Gastroesophageal sphincter (tissue), 4 donors: ENCODE measurements around the gene ST6GALNAC6. TPM values are rescaled to one million over a fixed set of nuclear protein-coding genes. Genes with fewer than 3 reads are reported as not detected.
A peak's percentile ranks its signal among the peaks of the same experiment; 100 is the strongest.
"Not testable (repeated sequence)": the region's sequence is repeated elsewhere in the genome, so short reads cannot be mapped to it uniquely, and the experiment has no call there.

Experiments used
- ATAC-seq: fragments of 150-250 bp; one replicate; pipeline ENCODE4 v1.9.1; 2016; ENCODE audit warnings: mild to moderate bottlenecking, moderate library complexity
- H3K27ac ChIP-seq, 4 donors: fragments of 200-600 bp; sonication (generic) in 3 of 4; 1 replicate in 3 of 4; 2 replicates in 1 of 4; pipeline ENCODE4 v1.5.1; 2016 to 2019
- H3K27me3 ChIP-seq: fragments of 200-600 bp; sonication (generic); one replicate; pipeline ENCODE4 v1.5.1; 2019
- H3K36me3 ChIP-seq, 2 donors: fragments of 200-600 bp; sonication (generic); one replicate each; pipeline ENCODE4 v1.5.1; 2019; ENCODE audit warnings: control low read depth in 1 of 2
- H3K4me1 ChIP-seq, 3 donors: fragments of 200-600 bp; sonication (generic); 1 replicate in 2 of 3; 2 replicates in 1 of 3; pipeline ENCODE4 v1.5.1; 2016 to 2019; ENCODE audit warnings: control low read depth in 2 of 3
- H3K4me3 ChIP-seq, 2 donors: fragments of 200-600 bp; sonication (generic); one replicate each; pipeline ENCODE4 v1.5.1; 2019; ENCODE audit warnings: mild to moderate bottlenecking in 1 of 2, moderate library complexity in 1 of 2
- H3K9me3 ChIP-seq, 3 donors: fragments of 200-600 bp; sonication (generic); one replicate each; pipeline ENCODE4 v1.5.1; 2017 to 2019; ENCODE audit warnings: control low read depth in 2 of 3
- CTCF ChIP-seq, 4 experiments: fragments of 200-600 bp in 2 of 4; fragments of 450-650 bp in 2 of 4; sonication (generic) in 1 of 4; IDR thresholded peaks; one replicate each; pipeline ENCODE4 v1.5.1; 2017 to 2019; ENCODE audit warnings: antibody characterized with exemption in 4 of 4, mild to moderate bottlenecking in 2 of 4, moderate library complexity in 2 of 4
- EP300 ChIP-seq: sonication (generic); formaldehyde crosslinking; IDR thresholded peaks from one replicate; pipeline ENCODE4 v1.6.1; 2017; ENCODE audit warnings: antibody characterized with exemption, mild to moderate bottlenecking
- POLR2A ChIP-seq, 2 donors: fragments of 450-650 bp; IDR thresholded peaks; one replicate each; pipeline ENCODE4 v1.6.1; 2017; ENCODE audit warnings: antibody characterized with exemption in 2 of 2, mild to moderate bottlenecking in 2 of 2, moderate library complexity in 1 of 2
- POLR2AphosphoS5 ChIP-seq: sonication (generic); formaldehyde crosslinking; IDR thresholded peaks from one replicate; pipeline ENCODE4 v1.6.1; 2017; ENCODE audit warnings: antibody characterized with exemption
- WGBS, 2 donors: methylation state at CpG; one replicate each; pipeline ENCODE4 v1.1.5; 2018; ENCODE audit warnings: low coverage in 1 of 2; 5-methylcytosine and 5-hydroxymethylcytosine counted together
- total RNA-seq, 4 donors: library from RNA; depleted of rRNA; stranded (reverse); fragments of >200 nt; gene quantifications; one replicate each; pipeline ENCODE4 v1.1.0, GENCODE V29; 2016

ST6GALNAC6 gene
- total RNA-seq, 4 donors from 2014 or later, result 112 to 146 (median 132) TPM

- Histone ChIP-seq H3K36me3 (peaks cover 0 to 69% of the 10 kb centered on the region in 2 donors), H3K4me1 (peaks cover 0 to 30% (median 0%) of the 10 kb centered on the region in 3 donors), H3K4me3 (no peak overlapping the region), H3K9me3 (no peaks in the 10 kb centered on the region), H3K27me3 (no peaks in the 10 kb centered on the region), H3K27ac (peak overlapping the region in 3 of 4 donors; percentile 2 to 30 (median 3))
- no CpG with 5 or more reads among the region's 15 CpGs for WGBS, 2 donors
- TF ChIP-seq POLR2A (IDR thresholded peaks at IDR 0.05) (no peak), CTCF (IDR thresholded peaks at IDR 0.05) (no peak), EP300 (no peak), POLR2AphosphoS5 (no peak)
- ATAC-seq, result no peak
Measured at GRCh38 chr9:127884976-127885490, 14.4 kb downstream of the ST6GALNAC6 start.

DNA sequence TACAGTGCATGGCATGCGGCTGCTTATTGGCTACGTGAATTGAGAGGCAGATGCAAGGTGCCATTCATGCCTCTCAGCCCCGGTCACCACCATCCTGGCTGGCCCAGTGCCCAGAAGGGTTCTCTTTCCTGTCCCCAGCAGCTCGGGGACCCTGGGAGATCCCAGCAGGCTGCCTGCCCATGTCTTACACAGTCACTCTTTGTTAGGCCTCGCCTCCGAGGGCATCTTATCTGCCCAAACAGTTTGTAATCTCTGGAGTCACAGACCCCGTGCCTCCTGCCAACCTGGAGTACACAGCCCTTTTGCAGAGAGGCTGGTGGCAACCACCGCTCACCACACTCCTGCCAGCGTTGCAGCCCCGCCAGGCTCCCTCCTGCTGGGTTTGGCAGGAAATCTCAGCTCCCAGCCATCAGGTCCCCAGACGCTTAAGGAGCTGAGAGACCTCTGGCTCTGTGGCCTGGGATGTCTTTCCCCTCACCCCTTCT lies 14.9 kb downstream of the ST6GALNAC6 start:
- no peaks in the 10 kb centered on the region for H3K27me3 ChIP-seq
- H3K36me3 ChIP-seq, result peaks cover 0 to 64% of the 10 kb centered on the region in 2 donors
- peak overlapping the region in 3 of 4 donors; percentile 3 to 30 (median 26) for H3K27ac ChIP-seq
- H3K4me3 ChIP-seq, result no peak overlapping the region
- ATAC-seq, result no peak
- H3K9me3 ChIP-seq, result no peaks in the 10 kb centered on the region
- WGBS, 2 donors, result 63 to 64% methylated on average over 5 to 6 of the region's 11 CpGs
- H3K4me1 ChIP-seq, result peaks cover 0 to 30% (median 0%) of the 10 kb centered on the region in 3 donors
- TF ChIP-seq POLR2A (IDR thresholded peaks at IDR 0.05) (no peak), POLR2AphosphoS5 (no peak), EP300 (no peak), CTCF (IDR thresholded peaks at IDR 0.05) (no peak)

- Histone ChIP-seq H3K9me3 (no peaks in the 10 kb centered on the region), H3K36me3 (peaks cover 0 to 58% of the 10 kb centered on the region in 2 donors), H3K4me3 (no peak overlapping the region), H3K4me1 (peaks cover 0 to 30% (median 0%) of the 10 kb centered on the region in 3 donors), H3K27me3 (no peaks in the 10 kb centered on the region), H3K27ac (peak overlapping the region in 1 of 4 donors; percentile 26)
- ATAC-seq, result no peak
- TF ChIP-seq EP300, result no peak
- TF ChIP-seq POLR2A (IDR thresholded peaks at IDR 0.05), result no peak
- TF ChIP-seq CTCF (IDR thresholded peaks at IDR 0.05), result no peak
- TF ChIP-seq POLR2AphosphoS5, result no peak
- WGBS, 2 donors, result 82 to 92% methylated on average over 2 to 6 of the region's 7 CpGs
Measured at GRCh38 chr9:127883959-127884358, 15.4 kb downstream of the ST6GALNAC6 start.

DNA sequence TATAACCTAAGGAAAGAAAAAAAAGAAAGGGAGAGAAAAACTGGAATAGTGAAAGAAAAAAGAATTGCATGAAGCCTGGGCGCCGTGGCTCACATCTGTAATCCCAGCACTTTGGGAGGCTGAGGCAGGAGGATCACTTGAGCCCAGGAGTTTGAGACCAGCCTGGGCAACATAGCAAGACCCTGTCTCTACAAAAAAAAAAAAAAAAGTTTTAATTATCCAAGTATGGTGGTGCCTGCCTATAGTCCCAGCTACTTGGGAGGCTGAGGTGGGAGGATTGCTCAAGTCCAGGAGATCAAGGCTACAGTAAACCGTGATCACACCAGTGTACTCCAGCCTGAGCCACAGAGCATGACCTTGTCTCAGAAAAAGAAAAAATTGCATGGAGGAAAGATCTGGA lies 17.7 kb downstream of the ST6GALNAC6 start:
- not testable (repeated sequence) for H3K9me3 ChIP-seq, H3K27ac ChIP-seq, H3K4me3 ChIP-seq, H3K27me3 ChIP-seq, ATAC-seq
- WGBS, 2 donors, result 84 to 90% methylated on average over 2 to 3 of the region's 3 CpGs
- Histone ChIP-seq H3K4me1 (peaks cover 0 to 50% (median 11%) of the 10 kb centered on the region in 3 donors), H3K36me3 (peaks cover 0 to 36% of the 10 kb centered on the region in 2 donors)

- 72 to 83% methylated on average over 7 to 8 of the region's 8 CpGs for WGBS, 2 donors
- no peak for ATAC-seq
- H3K27me3 ChIP-seq, result no peaks in the 10 kb centered on the region
- no peak for TF ChIP-seq POLR2AphosphoS5
- H3K36me3 ChIP-seq, result peaks cover 0 to 20% of the 10 kb centered on the region in 2 donors
- no peaks in the 10 kb centered on the region for H3K9me3 ChIP-seq
- H3K27ac ChIP-seq, result no peak overlapping the region
- no peak overlapping the region for H3K4me3 ChIP-seq
- H3K4me1 ChIP-seq, result peaks cover 0 to 55% (median 27%) of the 10 kb centered on the region in 3 donors
Measured at GRCh38 chr9:127880143-127880542, 19.3 kb downstream of the ST6GALNAC6 start.

GRCh38 chr9:127878652-127879390 lies 20.6 kb downstream of the ST6GALNAC6 start:
- no peak overlapping the region for H3K4me3 ChIP-seq
- no peaks in the 10 kb centered on the region for H3K9me3 ChIP-seq
- TF ChIP-seq POLR2A (IDR thresholded peaks at IDR 0.05) (no peak), EP300 (no peak), POLR2AphosphoS5 (no peak), CTCF (IDR thresholded peaks at IDR 0.05) (no peak)
- H3K4me1 ChIP-seq, result peaks cover 0 to 55% (median 39%) of the 10 kb centered on the region in 3 donors
- WGBS, 2 donors, result 58 to 64% methylated on average over 5 to 7 of the region's 8 CpGs
- no peak overlapping the region for H3K27ac ChIP-seq
- no peaks in the 10 kb centered on the region for H3K27me3 ChIP-seq
- peaks cover 0 to 7% of the 10 kb centered on the region in 2 donors for H3K36me3 ChIP-seq
- ATAC-seq, result no peak
